ENCODE results near the gene MAG. TPM values are rescaled to one million over a fixed set of nuclear protein-coding genes. Genes with fewer than 3 reads are reported as not detected.

Gene MAG
- total and polyA plus RNA-seq, 2 of the 13 experiments (the other 11 are each of a cell fraction or from before 2014, with no cell fraction given): 0.20 to 1.3 TPM

DNA sequence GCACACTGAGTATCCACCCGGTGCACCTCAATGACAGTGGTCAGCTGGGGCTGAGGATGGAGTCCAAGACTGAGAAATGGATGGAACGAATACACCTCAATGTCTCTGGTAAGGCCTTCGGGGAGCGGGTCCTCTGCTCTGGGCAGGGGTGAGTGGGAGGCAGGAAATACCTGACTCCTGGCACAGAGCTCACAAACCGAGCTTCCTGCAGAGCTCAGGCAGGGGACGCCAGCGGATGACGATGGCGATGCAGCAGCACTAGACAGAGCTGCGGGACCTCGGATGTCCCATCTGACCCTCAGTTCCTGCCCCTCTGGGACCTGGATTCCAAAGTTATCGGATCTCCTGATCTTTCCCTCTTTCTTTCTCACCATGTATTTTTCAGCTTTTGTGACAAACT lies 40.9 kb downstream of the MAG start (continued):
- TF ChIP-seq, protein P1, sequence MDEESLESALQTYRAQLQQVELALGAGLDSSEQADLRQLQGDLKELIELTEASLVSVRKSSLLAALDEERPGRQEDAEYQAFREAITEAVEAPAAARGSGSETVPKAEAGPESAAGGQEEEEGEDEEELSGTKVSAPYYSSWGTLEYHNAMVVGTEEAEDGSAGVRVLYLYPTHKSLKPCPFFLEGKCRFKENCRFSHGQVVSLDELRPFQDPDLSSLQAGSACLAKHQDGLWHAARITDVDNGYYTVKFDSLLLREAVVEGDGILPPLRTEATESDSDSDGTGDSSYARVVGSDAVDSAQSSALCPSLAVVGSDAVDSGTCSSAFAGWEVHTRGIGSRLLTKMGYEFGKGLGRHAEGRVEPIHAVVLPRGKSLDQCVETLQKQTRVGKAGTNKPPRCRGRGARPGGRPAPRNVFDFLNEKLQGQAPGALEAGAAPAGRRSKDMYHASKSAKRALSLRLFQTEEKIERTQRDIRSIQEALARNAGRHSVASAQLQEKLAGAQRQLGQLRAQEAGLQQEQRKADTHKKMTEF (CRISPR knock-in tag; IDR thresholded peaks at IDR 0.05): no peak
- TF ChIP-seq RCOR2 (CRISPR knock-in tag; IDR thresholded peaks at IDR 0.05) (no peak), SRSF9 (IDR thresholded peaks at IDR 0.05; ENCODE audit: borderline replicate concordance, insufficient read depth, low read depth, low read length, poor library complexity, severe bottlenecking) (no peak), HBP1 (CRISPR knock-in tag; IDR thresholded peaks at IDR 0.05; ENCODE audit: low read depth) (no peak), SMAD3 (CRISPR knock-in tag; IDR thresholded peaks at IDR 0.05) (no peak)

DNA sequence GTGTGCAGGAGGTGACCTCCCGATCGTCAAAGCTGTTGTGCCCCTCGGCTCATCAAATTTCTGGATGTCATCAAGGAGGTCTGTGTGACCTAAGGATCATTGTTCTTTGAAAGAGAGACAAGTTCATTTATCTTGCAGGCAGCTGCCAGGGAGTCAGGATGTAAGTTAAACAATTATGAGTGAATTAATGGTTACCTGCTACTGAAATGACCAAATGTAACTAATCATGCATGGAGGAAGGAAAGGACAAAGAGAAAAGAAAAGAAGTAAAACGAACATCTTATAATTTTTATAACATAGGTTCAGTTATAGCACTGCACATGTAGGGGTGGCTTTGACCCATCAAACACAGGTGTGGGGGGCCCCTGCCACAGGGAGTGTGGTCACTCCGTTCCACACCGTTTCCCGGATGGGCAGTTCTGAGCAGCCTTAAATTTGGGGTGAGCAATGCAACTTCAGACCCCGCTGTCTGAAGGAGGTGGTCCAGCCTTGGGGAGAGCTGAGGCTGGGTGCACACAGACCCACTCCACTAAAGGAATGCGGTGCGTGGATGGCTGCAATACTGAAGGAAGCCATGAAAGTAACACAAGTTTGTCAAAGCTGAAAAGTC lies 42.3 kb downstream of the MAG start:
- DNase-seq (ENCODE audit: low spot score): no peak
- intact Hi-C loops (cut with micrococcal nuclease; ENCODE audit: unreplicated experiment): no loop called here
- Histone ChIP-seq H3K9me3 (ENCODE audit: low read length) (no peaks in the 10 kb centered on the region), H3K4me2 (ENCODE audit: low read depth, low read length) (no peak overlapping the region), H3K36me3 (replicated peaks in 1 of 2; ENCODE audit: control insufficient read depth in 1 of 2, insufficient read depth in 2 of 2, low read length in 2 of 2) (no peaks in the 10 kb centered on the region), H4K20me1 (ENCODE audit: insufficient read depth, low read length) (no peaks in the 10 kb centered on the region), H3K4me1 (ENCODE audit: insufficient read depth, low read length) (peaks cover 17% of the 10 kb centered on the region), H3K4me3 (replicated peaks in 1 of 3; ENCODE audit: insufficient read depth in 1 of 3, low read depth in 2 of 3, low read length in 3 of 3) (no peak overlapping the region), H3K27me3 (ENCODE audit: control insufficient read depth in 1 of 2, insufficient read depth in 2 of 2, low read length in 2 of 2) (no peaks in the 10 kb centered on the region), H3K9ac (ENCODE audit: insufficient read depth, low read depth, low read length) (no peak overlapping the region), H2AFZ (ENCODE audit: low read length) (no peak overlapping the region), H3K27ac (ENCODE audit: extremely low read length, insufficient read depth, low read length) (no peak overlapping the region), H3K79me2 (ENCODE audit: insufficient read depth, low read length) (no peaks in the 10 kb centered on the region)
- POLR2A ChIA-PET: no interaction called here
- no TSS peak for BruUV-seq (replicated peaks)
- in situ Hi-C loops (cut with HindIII; ENCODE audit: extremely low pct_ligation_motif_present, low pct_unique_long_range_greater_than_20kb): no loop called here
- FAIRE-seq: no peak
- WGBS (ENCODE audit: low lambda C conversion rate): 85% methylated on average over 9 of the region's 10 CpGs
- no peak for ATAC-seq
- TF ChIP-seq, protein P2, sequence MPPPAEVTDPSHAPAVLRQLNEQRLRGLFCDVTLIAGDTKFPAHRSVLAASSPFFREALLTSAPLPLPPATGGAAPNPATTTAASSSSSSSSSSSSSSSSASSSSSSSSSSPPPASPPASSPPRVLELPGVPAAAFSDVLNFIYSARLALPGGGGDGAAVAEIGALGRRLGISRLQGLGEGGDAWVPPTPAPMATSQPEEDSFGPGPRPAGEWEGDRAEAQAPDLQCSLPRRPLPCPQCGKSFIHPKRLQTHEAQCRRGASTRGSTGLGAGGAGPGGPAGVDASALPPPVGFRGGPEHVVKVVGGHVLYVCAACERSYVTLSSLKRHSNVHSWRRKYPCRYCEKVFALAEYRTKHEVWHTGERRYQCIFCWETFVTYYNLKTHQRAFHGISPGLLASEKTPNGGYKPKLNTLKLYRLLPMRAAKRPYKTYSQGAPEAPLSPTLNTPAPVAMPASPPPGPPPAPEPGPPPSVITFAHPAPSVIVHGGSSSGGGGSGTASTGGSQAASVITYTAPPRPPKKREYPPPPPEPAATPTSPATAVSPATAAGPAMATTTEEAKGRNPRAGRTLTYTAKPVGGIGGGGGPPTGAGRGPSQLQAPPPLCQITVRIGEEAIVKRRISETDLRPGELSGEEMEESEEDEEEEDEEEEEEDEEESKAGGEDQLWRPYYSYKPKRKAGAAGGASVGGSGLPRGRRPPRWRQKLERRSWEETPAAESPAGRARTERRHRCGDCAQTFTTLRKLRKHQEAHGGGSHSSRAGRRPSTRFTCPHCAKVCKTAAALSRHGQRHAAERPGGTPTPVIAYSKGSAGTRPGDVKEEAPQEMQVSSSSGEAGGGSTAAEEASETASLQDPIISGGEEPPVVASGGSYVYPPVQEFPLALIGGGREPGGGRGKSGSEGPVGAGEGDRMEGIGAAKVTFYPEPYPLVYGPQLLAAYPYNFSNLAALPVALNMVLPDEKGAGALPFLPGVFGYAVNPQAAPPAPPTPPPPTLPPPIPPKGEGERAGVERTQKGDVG (CRISPR knock-in tag; IDR thresholded peaks at IDR 0.05; ENCODE audit: borderline replicate concordance): no peak
- TF ChIP-seq ZSCAN12 (CRISPR knock-in tag; IDR thresholded peaks at IDR 0.05) (no peak), KLF13 (CRISPR knock-in tag; IDR thresholded peaks at IDR 0.05) (no peak), ZNF232 (CRISPR knock-in tag; IDR thresholded peaks at IDR 0.05; ENCODE audit: borderline replicate concordance) (no peak), ZSCAN25 (CRISPR knock-in tag; IDR thresholded peaks at IDR 0.05) (no peak)
- CTCF ChIA-PET (ENCODE audit: low intra/inter-chr PET ratio, low total read pairs): no interaction called here
